K562 (cell line): ENCODE measurements around the gene GPR68. TPM values are rescaled to one million over a fixed set of nuclear protein-coding genes. Genes with fewer than 3 reads are reported as not detected.

Experiments used
- ATAC-seq: fragments of 200-7000 bp; cut with Tn5 transposase; 3 replicates; pipeline ENCODE4 v1.9.1; 2020; ENCODE audit warnings: moderate library complexity
- BruUV-seq: library from RNA; stranded (reverse); fragments of 400-500 nt; replicated peaks from 2 replicates; lab custom pipeline; 2021; lab: Mats Ljungman, UMichigan
- CTCF ChIA-PET: fragments of 300-600 bp; formaldehyde crosslinking; extraction: SDS; loops from one replicate; lab custom pipeline; 2021; ENCODE audit warnings: low intra/inter-chr PET ratio; lab: Yijun Ruan, JAX
- POLR2A ChIA-PET: fragments of 300-600, 350-650 bp; sonication (Branson Sonifier 250); formaldehyde crosslinking; extraction: SDS; loops from one replicate; lab custom pipeline; 2021; ENCODE audit warnings: antibody characterized with exemption, inconsistent platforms; lab: Yijun Ruan, JAX
- DNase-seq, 4 experiments: peaks; one replicate each; pipeline versions ENCODE4 v3.0.0 to v3.0.0-alpha.2; 2011 to 2018; ENCODE audit warnings: low spot score in 3 of 4, mixed read lengths in 3 of 4; ENCODE audit errors: extremely low read depth in 1 of 4
- FAIRE-seq: peaks from 2 replicates; lab custom pipeline; 2011; peaks lifted over from hg19 to GRCh38; lab: Jason Lieb, UNC
- H2AFZ ChIP-seq: 2 replicates; pipeline ENCODE4 v1.6.0; 2011; ENCODE audit warnings: low read depth, low read length, control low read depth, inconsistent platforms
- H3K27ac ChIP-seq: fragments of 200-600 bp; 3 replicates; pipeline ENCODE4 v1.8.0; 2011; ENCODE audit warnings: low read depth, mild to moderate bottlenecking, control low read depth, inconsistent platforms, low read length, moderate library complexity, mixed read lengths; ENCODE audit errors: extremely low read depth
- H3K27me3 ChIP-seq, 2 experiments: fragments of 300-600 bp in 1 of 2; 2 replicates in 1 of 2; 3 replicates in 1 of 2; pipeline versions ENCODE4 v1.6.0 to v1.8.0; 2011; ENCODE audit warnings: inconsistent platforms in 2 of 2, low read length in 2 of 2, mild to moderate bottlenecking in 1 of 2, mixed read lengths in 1 of 2, moderate library complexity in 1 of 2; ENCODE audit not compliant: control insufficient read depth in 2 of 2, insufficient read depth in 2 of 2
- H3K36me3 ChIP-seq: fragments of 300-600 bp; 3 replicates; pipeline ENCODE4 v1.8.0; 2011; ENCODE audit warnings: mild to moderate bottlenecking, low read length, inconsistent platforms; ENCODE audit not compliant: control insufficient read depth, insufficient read depth
- H3K4me1 ChIP-seq, 2 experiments: fragments of 200-600 bp in 1 of 2; replicated peaks in 1 of 2; 2 replicates in 1 of 2; 3 replicates in 1 of 2; pipeline versions ENCODE4 v1.5.1 to v1.8.0; 2011; ENCODE audit warnings: inconsistent platforms in 2 of 2, low read length in 2 of 2, mild to moderate bottlenecking in 1 of 2, mixed read lengths in 1 of 2, moderate library complexity in 1 of 2; ENCODE audit not compliant: control insufficient read depth in 2 of 2, insufficient read depth in 2 of 2
- H3K4me2 ChIP-seq: 2 replicates; pipeline ENCODE4 v1.6.1; 2011; ENCODE audit warnings: low read length, control low read depth, inconsistent platforms, mixed read lengths; ENCODE audit not compliant: insufficient read depth
- H3K4me3 ChIP-seq: fragments of 200-600 bp; sonication (generic), shearing (Covaris generic); 2 replicates; pipeline ENCODE4 v1.5.1; 2016; ENCODE audit warnings: control low read depth, inconsistent platforms
- H3K79me2 ChIP-seq: fragments of 200-600 bp; 3 replicates; pipeline ENCODE4 v1.8.0; 2011; ENCODE audit warnings: low read length, inconsistent platforms; ENCODE audit not compliant: control insufficient read depth, insufficient read depth
- H3K9ac ChIP-seq, 2 experiments: 2 replicates each; pipeline versions ENCODE4 v1.6.0 to v1.6.1; 2011; ENCODE audit warnings: low read depth in 2 of 2, low read length in 2 of 2, control low read depth in 1 of 2, inconsistent platforms in 1 of 2, mild to moderate bottlenecking in 1 of 2, mixed read lengths in 1 of 2; ENCODE audit not compliant: insufficient read depth in 1 of 2
- H3K9me1 ChIP-seq: one replicate; pipeline ENCODE4 v1.6.0; 2011; ENCODE audit warnings: inconsistent platforms, mild to moderate bottlenecking, low read length, moderate library complexity; ENCODE audit not compliant: control insufficient read depth, insufficient read depth
- H3K9me3 ChIP-seq: replicated peaks from 2 replicates; pipeline ENCODE4 v1.5.1; 2011; ENCODE audit warnings: low read depth, low read length, inconsistent platforms; ENCODE audit not compliant: control insufficient read depth, insufficient read depth
- H4K20me1 ChIP-seq: replicated peaks from 2 replicates; pipeline ENCODE4 v1.6.1; 2011; ENCODE audit warnings: low read length, inconsistent platforms, mixed read lengths; ENCODE audit not compliant: control insufficient read depth, insufficient read depth
- CSDE1 ChIP-seq, 2 experiments: fragments of 450-650 bp; IDR thresholded peaks; 2 replicates each; pipeline ENCODE4 v1.6.1; 2016; ENCODE audit warnings: mild to moderate bottlenecking in 1 of 2
- GTF2E2 ChIP-seq: fragments of 200-800 bp; sonication (Bioruptor generic); IDR thresholded peaks from 2 replicates; pipeline ENCODE4 v1.6.1; 2016; ENCODE audit warnings: missing genetic modification characterization, missing compliant biosample characterization
- NFXL1 ChIP-seq: fragments of 450-650 bp; formaldehyde crosslinking; IDR thresholded peaks from 2 replicates; pipeline ENCODE4 v1.4.0; 2021; ENCODE audit warnings: mild to moderate bottlenecking
- RBM22 ChIP-seq: fragments of 200-400 bp; formaldehyde crosslinking; IDR thresholded peaks from 2 replicates; pipeline ENCODE4 v1.6.1; 2018; ENCODE audit warnings: low read length, low read depth; ENCODE audit not compliant: poor library complexity, severe bottlenecking
- TBL1XR1 ChIP-seq, 2 experiments: IDR thresholded peaks; 2 replicates each; pipeline ENCODE4 v1.6.1; 2012; ENCODE audit warnings: improper control_type of control experiment in 2 of 2, low read length in 2 of 2, mild to moderate bottlenecking in 1 of 2
- ZBTB17 ChIP-seq: fragments of 450-650 bp; formaldehyde crosslinking; IDR thresholded peaks from 2 replicates; pipeline ENCODE4 v1.4.0; 2020; ENCODE audit warnings: mild to moderate bottlenecking
- ZNF146 ChIP-seq: IDR thresholded peaks from one replicate; pipeline ENCODE4 v1.6.1; 2018; ENCODE audit warnings: missing compliant biosample characterization; ENCODE audit not compliant: unreplicated experiment
- ZNF436 ChIP-seq: fragments of 250-450, 450-650 bp; sonication (Bioruptor Pico); formaldehyde crosslinking; IDR thresholded peaks from 2 replicates; pipeline ENCODE4 v1.7.0; 2020; ENCODE audit warnings: mild to moderate bottlenecking
- WGBS: fragments of 100-300 bp; shearing (Covaris generic); methylation state at CpG from one replicate; pipeline ENCODE4 v1.1.6; 2016; ENCODE audit warnings: low coverage, mixed read lengths; ENCODE audit not compliant: insufficient coverage; ENCODE audit errors: missing lambda C conversion rate; 5-methylcytosine and 5-hydroxymethylcytosine counted together
- in situ Hi-C: fragments of 300-500 bp; cut with MboI; formaldehyde crosslinking; loops from 4 replicates; pipeline ENCODE4 v1.15.0; 2018; ENCODE audit warnings: inconsistent platforms, mixed read lengths
- intact Hi-C: fragments of 100-400 bp; cut with micrococcal nuclease; formaldehyde crosslinking; loops from 2 replicates; pipeline ENCODE4 v1.14.2; 2022
- polyA plus RNA-seq, 8 experiments: library from polyadenylated mRNA; depleted of rRNA in 4 of 8; stranded (reverse) in 5 of 8; unstranded in 3 of 8; fragments of >200 nt; fragmentation: Nextera tagmentation in 2 of 8; fragmentation: Illumina TruSeq in 1 of 8; extraction: Ambion mirVana in 2 of 8; extraction: Trizol in 1 of 8; gene quantifications; 2 replicates each; pipeline versions ENCODE4 v1.2.1 to v1.2.3, GENCODE V29; 2011 to 2014; ENCODE audit warnings: inconsistent platforms in 1 of 8, missing spikeins in 1 of 8
- total RNA-seq, 7 experiments: library from RNA; depleted of rRNA in 6 of 7; stranded (reverse); fragments of >200 nt in 6 of 7; fragmentation: Illumina TruSeq in 2 of 7; extraction: Trizol in 2 of 7; gene quantifications; 2 replicates each; pipeline versions ENCODE4 v1.2.1 to v1.2.3, GENCODE V29; 2011 to 2021; ENCODE audit warnings: low replicate concordance in 1 of 7
- TF ChIP-seq, protein P1 (sequence below): sonication (generic); formaldehyde crosslinking; IDR thresholded peaks from 2 replicates; pipeline ENCODE4 v1.8.0; 2022; ENCODE audit warnings: mild to moderate bottlenecking, missing genetic modification reagents
- TF ChIP-seq, protein P2 (sequence below), 2 experiments: fragments of 450-650 bp; formaldehyde crosslinking in 1 of 2; IDR thresholded peaks; 2 replicates each; pipeline versions ENCODE4 v1.4.0 to v1.6.1; 2014 to 2020; ENCODE audit warnings: mild to moderate bottlenecking in 2 of 2, borderline replicate concordance in 1 of 2, low read depth in 1 of 2

Gene GPR68
- total and polyA plus RNA-seq, 9 of the 15 experiments (the other 6 are each of a cell fraction or from before 2014, with no cell fraction given): 0.41 to 9.4 (median 3.7) TPM

DNA sequence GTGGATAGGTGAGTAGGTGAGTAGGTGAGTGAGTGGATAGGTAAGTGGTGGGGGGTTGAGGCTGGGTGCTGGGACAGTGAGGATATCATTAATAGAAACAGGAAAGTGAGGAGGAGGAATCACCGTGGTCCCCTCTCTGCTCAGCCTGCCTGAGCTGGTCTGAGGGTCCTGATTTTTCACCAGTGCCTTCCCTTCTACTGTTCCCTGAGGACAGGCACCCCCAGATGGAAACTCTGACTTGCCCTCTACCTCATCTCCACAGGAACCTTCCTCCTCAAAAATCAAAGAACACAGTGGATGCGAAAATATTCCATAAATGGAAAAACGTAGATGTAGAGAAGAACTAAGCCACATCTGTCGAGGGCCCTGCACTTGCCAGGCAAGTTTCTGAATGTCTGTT lies 1.9 kb downstream of the GPR68 start:
- TF ChIP-seq, protein P1, sequence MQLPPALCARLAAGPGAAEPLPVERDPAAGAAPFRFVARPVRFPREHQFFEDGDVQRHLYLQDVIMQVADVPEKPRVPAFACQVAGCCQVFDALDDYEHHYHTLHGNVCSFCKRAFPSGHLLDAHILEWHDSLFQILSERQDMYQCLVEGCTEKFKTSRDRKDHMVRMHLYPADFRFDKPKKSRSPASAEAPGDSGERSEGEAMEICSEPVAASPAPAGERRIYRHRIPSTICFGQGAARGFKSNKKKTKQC (CRISPR knock-in tag): no peak
- TF ChIP-seq RBM22: no peak
- TF ChIP-seq CSDE1 (IDR thresholded peaks at IDR 0.05): no peak
- TF ChIP-seq ZNF436 (CRISPR knock-in tag): no peak
- no peak for TF ChIP-seq TBL1XR1 (IDR thresholded peaks at IDR 0.05; ENCODE audit: low read length in 2 of 2)
- no peak for TF ChIP-seq ZBTB17
- TF ChIP-seq, protein P2, sequence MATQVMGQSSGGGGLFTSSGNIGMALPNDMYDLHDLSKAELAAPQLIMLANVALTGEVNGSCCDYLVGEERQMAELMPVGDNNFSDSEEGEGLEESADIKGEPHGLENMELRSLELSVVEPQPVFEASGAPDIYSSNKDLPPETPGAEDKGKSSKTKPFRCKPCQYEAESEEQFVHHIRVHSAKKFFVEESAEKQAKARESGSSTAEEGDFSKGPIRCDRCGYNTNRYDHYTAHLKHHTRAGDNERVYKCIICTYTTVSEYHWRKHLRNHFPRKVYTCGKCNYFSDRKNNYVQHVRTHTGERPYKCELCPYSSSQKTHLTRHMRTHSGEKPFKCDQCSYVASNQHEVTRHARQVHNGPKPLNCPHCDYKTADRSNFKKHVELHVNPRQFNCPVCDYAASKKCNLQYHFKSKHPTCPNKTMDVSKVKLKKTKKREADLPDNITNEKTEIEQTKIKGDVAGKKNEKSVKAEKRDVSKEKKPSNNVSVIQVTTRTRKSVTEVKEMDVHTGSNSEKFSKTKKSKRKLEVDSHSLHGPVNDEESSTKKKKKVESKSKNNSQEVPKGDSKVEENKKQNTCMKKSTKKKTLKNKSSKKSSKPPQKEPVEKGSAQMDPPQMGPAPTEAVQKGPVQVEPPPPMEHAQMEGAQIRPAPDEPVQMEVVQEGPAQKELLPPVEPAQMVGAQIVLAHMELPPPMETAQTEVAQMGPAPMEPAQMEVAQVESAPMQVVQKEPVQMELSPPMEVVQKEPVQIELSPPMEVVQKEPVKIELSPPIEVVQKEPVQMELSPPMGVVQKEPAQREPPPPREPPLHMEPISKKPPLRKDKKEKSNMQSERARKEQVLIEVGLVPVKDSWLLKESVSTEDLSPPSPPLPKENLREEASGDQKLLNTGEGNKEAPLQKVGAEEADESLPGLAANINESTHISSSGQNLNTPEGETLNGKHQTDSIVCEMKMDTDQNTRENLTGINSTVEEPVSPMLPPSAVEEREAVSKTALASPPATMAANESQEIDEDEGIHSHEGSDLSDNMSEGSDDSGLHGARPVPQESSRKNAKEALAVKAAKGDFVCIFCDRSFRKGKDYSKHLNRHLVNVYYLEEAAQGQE (IDR thresholded peaks at IDR 0.05; ENCODE audit: borderline replicate concordance): no peak
- TF ChIP-seq, protein P2 (CRISPR knock-in tag; IDR thresholded peaks at IDR 0.05; ENCODE audit: low read depth): no peak
- TF ChIP-seq ZNF146 (CRISPR knock-in tag): no peak
- no peak for TF ChIP-seq NFXL1
- no peak for TF ChIP-seq GTF2E2 (tag)
- Histone ChIP-seq H3K36me3 (no peaks in the 10 kb centered on the region), H3K9me3 (no peaks in the 10 kb centered on the region), H3K9ac (no peak overlapping the region), H3K4me2 (no peak overlapping the region), H3K9me1 (no peaks in the 10 kb centered on the region), H2AFZ (no peak overlapping the region), H3K4me3 (no peak overlapping the region), H3K27ac (no peak overlapping the region), H3K4me1 (peaks cover 0 to 5% of the 10 kb centered on the region in 2 experiments; a peak in 2 of 5 replicates), H3K27me3 (no peaks in the 10 kb centered on the region), H4K20me1 (no peaks in the 10 kb centered on the region), H3K79me2 (no peaks in the 10 kb centered on the region)
- intact Hi-C loops: no loop called here
- WGBS: 27% methylated on average over 3 of the region's 4 CpGs
- ATAC-seq: no peak
- ChIA-PET POLR2A (no interaction called here), CTCF (no interaction called here)
- no TSS peak for BruUV-seq
- DNase-seq: no peak
- in situ Hi-C loops: no loop called here
- FAIRE-seq: no peak
